ELF-1 (cell line): ENCODE measurements around the gene HAPLN1.
"Not testable (repeated sequence)": the region's sequence is repeated elsewhere in the genome, so short reads cannot be mapped to it uniquely, and the experiment has no call there.

ENCODE experiments used
- DNase-seq: peaks from one replicate; pipeline ENCODE4 v3.0.0-alpha.2; 2016; ENCODE audit warnings: low read depth, low spot score

HAPLN1 gene

GRCh38 chr5:83720836-83721537, at the start of gene HAPLN1:
Gene HAPLN1 (minus strand): TSS chr5:83720855. CDS start chr5:83673523, 47,332 bp downstream.
- peak; percentile 87 for DNase-seq

GRCh38 chr5:83767409-83767992, 46.8 kb upstream of the HAPLN1 start:
- DNase-seq: no peak

- no peak for DNase-seq
Measured at GRCh38 chr5:83764101-83764500, 43.4 kb upstream of the HAPLN1 start.

- DNase-seq: no peak
Measured at GRCh38 chr5:83760579-83760978, 39.9 kb upstream of the HAPLN1 start.

- no peak for DNase-seq
Measured at GRCh38 chr5:83752700-83753099, 32.0 kb upstream of the HAPLN1 start.

GRCh38 chr5:83751201-83751600, 30.5 kb upstream of the HAPLN1 start:
- no peak for DNase-seq

- DNase-seq: no peak
Measured at GRCh38 chr5:83750749-83751148, 30.1 kb upstream of the HAPLN1 start.

- no peak for DNase-seq
Measured at GRCh38 chr5:83745816-83746215, 25.2 kb upstream of the HAPLN1 start.

- no peak for DNase-seq
Measured at GRCh38 chr5:83744821-83745220, 24.2 kb upstream of the HAPLN1 start.

GRCh38 chr5:83742089-83742488, 21.4 kb upstream of the HAPLN1 start:
- DNase-seq: no peak

- DNase-seq: no peak
Measured at GRCh38 chr5:83741571-83741970, 20.9 kb upstream of the HAPLN1 start.

- no peak for DNase-seq
Measured at GRCh38 chr5:83740741-83741140, 20.1 kb upstream of the HAPLN1 start.

- DNase-seq: not testable (repeated sequence)
Measured at GRCh38 chr5:83736169-83736568, 15.5 kb upstream of the HAPLN1 start.

- DNase-seq: peak; percentile 61
Measured at GRCh38 chr5:83735058-83735457, 14.4 kb upstream of the HAPLN1 start.

GRCh38 chr5:83731638-83732037, 11.0 kb upstream of the HAPLN1 start:
- no peak for DNase-seq

- no peak for DNase-seq
Measured at GRCh38 chr5:83729362-83729761, 8.7 kb upstream of the HAPLN1 start.

GRCh38 chr5:83726912-83727311, 6.3 kb upstream of the HAPLN1 start:
- no peak for DNase-seq

GRCh38 chr5:83724935-83725334, 4.3 kb upstream of the HAPLN1 start:
- DNase-seq: peak; percentile 59

GRCh38 chr5:83724001-83724400, 3.3 kb upstream of the HAPLN1 start:
- peak; percentile 23 for DNase-seq

- peak; percentile 5 for DNase-seq
Measured at GRCh38 chr5:83723031-83723430, 2.4 kb upstream of the HAPLN1 start.

- peak; percentile 94 for DNase-seq
Measured at GRCh38 chr5:83721953-83722901, 1.6 kb upstream of the HAPLN1 start.

GRCh38 chr5:83718936-83719495, 1.6 kb downstream of the HAPLN1 start:
- DNase-seq: peak; percentile 23
